Fibroblast of pulmonary artery (primary cell): ENCODE data around the gene OPN1SW.

Experiments
- DNase-seq: peaks from one replicate; pipeline ENCODE4 v3.0.0-alpha.2; 2010; ENCODE audit warnings: low read depth
- H3K4me3 ChIP-seq: replicated peaks from 2 replicates; pipeline ENCODE4 v1.5.1; 2011; ENCODE audit warnings: low read depth, mild to moderate bottlenecking, control low read depth, low read length, moderate library complexity
- CTCF ChIP-seq: IDR thresholded peaks from 2 replicates; pipeline ENCODE4 v1.5.1; 2011; ENCODE audit warnings: mild to moderate bottlenecking, control low read depth, low read length, inconsistent platforms; ENCODE audit errors: missing control alignments

The OPN1SW gene

GRCh38 chr7:128794020-128794419 is 18.4 kb upstream of the OPN1SW start:
- no peak for TF ChIP-seq CTCF
- DNase-seq = no peak
- no peak overlapping the region for H3K4me3 ChIP-seq

DNA sequence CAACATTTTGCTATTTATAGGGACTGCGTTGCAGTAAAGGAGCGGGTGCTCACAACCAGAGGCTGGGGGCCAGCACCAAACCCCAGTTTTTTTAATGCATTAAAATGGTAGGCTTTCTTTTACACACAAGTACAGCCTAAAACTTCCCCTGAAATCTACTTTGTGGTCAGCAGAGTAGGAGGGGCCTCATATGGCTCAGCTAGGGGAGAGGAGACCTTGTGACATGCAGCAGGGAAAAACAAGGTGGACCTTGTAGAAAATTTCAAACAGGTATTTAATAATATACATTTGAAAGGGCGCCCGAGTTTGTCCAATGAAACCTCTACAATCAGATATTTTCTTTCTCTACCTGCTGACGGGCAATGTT is 17.6 kb upstream of the OPN1SW start:
- no peak overlapping the region for H3K4me3 ChIP-seq
- no peak for DNase-seq
- no peak for TF ChIP-seq CTCF

DNA sequence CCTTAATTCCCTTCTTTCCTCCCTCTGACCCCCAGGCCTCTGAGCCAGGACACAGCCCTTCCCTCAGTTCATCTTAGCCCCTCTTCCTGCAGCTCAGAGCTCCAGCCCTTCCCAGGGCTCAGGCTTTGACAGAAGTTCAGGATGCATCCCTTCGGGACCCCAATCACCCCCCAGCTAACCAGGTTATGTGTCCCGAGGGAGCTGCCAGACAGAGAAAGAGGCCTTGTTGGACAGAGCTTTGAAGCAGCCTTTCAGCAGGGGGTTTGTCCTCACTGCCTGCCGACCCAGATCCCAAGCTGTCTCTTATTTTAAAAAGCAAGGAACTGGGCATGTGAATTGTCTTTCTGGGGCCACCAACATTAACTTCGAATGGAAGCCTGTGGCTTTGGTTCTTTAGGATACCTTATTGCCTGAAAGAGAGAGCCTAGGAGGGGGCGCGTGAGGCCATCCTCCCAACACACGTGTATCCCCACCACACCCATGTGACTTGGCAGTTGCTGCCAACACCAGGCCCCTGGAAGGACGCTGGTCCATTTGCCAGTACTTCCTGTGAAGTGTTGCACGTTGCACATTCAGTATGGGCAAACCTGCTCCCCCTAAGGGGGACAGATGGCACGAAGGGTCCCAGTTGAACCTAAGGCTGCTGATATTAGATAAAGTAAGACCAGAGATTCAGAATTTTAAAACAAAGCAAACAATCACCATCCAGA is 17.0 kb upstream of the OPN1SW start:
- H3K4me3 ChIP-seq = no peak overlapping the region

DNA sequence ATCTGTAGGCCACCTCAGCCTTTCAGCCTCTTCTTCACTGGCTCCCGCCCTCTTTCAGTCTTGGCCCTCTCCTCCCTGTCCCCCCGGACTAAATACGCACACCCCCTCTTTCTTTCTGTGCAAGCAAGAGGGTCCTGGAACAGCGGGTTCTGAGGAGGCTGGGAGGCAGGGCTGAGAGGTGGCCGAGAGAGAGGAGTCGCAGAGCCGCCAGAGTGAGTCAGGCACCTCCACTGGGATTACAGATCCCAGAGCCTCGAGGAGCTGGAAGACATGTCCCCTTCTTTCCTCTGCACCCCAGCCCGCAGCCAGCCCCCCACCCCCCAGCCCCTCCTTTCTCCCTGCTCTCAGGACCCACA is 16.4 kb upstream of the OPN1SW start:
- DNase-seq = no peak
- no peak for TF ChIP-seq CTCF
- H3K4me3 ChIP-seq = peak overlapping the region; percentile 67

More for the DNA sequence above, 17.0 kb upstream of the OPN1SW start:
- TF ChIP-seq CTCF = no peak
- DNase-seq = no peak

DNA sequence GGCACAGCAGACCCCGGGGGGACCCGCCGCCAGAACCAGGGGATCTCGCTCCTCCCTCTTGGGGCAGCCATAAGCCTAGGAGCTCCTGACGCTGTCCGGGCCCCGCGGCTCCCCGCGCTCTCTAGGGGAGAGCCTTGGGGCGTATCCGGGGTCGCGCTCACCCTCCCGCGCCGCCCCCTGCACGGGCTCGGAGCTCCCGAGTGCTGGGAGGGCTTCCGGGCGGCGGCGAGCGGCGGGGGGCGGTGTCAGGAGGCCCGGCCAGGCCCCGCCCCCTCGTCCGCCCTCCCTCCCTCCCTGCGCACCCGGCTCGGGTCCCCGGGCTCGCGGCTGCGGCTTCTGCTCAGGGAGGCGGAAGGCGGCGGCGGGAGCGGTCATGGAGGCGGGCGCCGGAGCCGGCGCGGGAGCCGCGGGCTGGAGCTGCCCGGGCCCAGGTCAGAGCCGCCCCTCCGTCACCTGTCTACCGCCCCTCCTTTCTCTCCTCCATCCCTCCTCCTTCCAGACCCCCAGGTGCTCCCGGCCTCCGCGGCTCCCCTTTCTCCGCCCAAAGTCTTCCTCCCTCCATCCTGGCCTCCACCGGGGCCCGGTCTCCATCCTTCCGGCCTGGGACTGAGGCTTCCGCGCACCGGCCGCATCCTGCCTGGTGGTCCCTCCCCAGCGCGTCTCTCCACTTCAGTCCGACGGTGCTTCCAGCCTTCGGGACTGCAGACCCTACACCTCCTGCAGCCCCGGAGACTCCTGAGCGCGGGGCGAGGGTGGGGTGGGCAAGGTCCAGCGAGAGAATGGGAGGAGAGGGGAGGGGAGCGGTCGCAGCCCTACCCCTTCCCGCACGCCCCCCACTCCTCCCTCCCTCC is 15.8 kb upstream of the OPN1SW start, which contains the start of gene CCDC136:
CCDC136 (plus strand) TSS at position 848 of the 851 bp plus-strand sequence. CDS start 444 bp downstream, outside the sequence.
- no peak for DNase-seq
- H3K4me3 ChIP-seq = peak within 1 kb of the TSS; percentile 67
- TF ChIP-seq CTCF = no peak

DNA sequence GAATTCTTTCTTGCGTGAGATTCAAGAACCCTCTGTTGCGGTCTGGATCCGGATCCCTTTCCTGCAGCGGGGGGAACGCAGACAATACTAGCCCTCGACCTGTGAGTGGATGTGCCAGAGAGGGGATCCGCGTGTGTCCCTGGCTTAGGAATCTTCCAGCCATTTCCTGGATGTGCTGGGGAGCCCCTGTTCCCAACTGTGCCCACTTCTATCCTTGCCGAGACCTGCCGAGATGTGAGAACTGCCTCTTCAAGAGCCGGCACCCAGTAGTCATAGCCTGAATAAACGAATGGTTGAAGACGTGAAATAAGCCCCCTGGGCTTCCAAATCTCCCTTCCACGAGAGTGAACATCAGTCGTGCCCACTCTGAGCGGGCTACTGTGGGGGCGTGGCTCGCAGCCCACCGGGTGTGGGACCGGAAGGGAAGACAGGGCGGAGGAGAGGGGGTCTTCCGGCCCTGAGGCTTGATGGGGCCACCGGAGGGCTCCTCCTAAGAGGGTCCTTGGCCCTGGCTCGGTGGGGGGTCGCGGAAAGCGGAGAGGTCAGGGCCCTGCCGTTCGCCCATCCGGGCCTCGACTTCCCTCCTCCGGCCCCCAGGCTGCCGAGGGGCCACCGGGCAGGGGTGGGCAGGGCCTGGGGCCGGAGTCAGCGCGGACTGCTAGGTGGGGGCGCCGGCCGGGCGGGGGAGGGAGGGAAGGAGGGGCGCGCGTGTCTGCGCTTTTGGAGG is 14.9 kb upstream of the OPN1SW start:
- no peak for DNase-seq
- H3K4me3 ChIP-seq = peak overlapping the region; percentile 67
- no peak for TF ChIP-seq CTCF
